Neural progenitor cell (in vitro differentiated cells): ENCODE results near the gene SHISAL2B. TPM values are rescaled to one million over a fixed set of nuclear protein-coding genes. Genes with fewer than 3 reads are reported as not detected.
A peak's percentile ranks its signal among the peaks of the same experiment; 100 is the strongest.

Experiments used
- DNase-seq: peaks from one replicate; pipeline ENCODE4 v3.0.0-alpha.2; 2016; ENCODE audit warnings: low spot score
- H2AFZ ChIP-seq: fragments of 200-600 bp; sonication (generic); replicated peaks from 2 replicates; pipeline ENCODE4 v1.6.1; 2016; ENCODE audit warnings: antibody characterized with exemption
- H3F3A ChIP-seq: fragments of 200-600 bp; sonication (generic); 2 replicates; pipeline ENCODE4 v1.6.1; 2016; ENCODE audit warnings: antibody characterized with exemption, low read depth
- H3K27ac ChIP-seq: fragments of 200-600 bp; sonication (generic); 2 replicates; pipeline ENCODE4 v1.5.1; 2016; ENCODE audit warnings: mild to moderate bottlenecking
- H3K27me3 ChIP-seq: fragments of 200-600 bp; sonication (generic); 2 replicates; pipeline ENCODE4 v1.6.1; 2016; ENCODE audit warnings: mild to moderate bottlenecking, moderate library complexity
- H3K36me3 ChIP-seq: fragments of 200-600 bp; sonication (generic); 2 replicates; pipeline ENCODE4 v1.5.1; 2016
- H3K4me1 ChIP-seq: fragments of 200-600 bp; sonication (generic); 2 replicates; pipeline ENCODE4 v1.6.1; 2016; ENCODE audit warnings: mixed run types
- H3K4me2 ChIP-seq: fragments of 200-600 bp; sonication (generic); 2 replicates; pipeline ENCODE4 v1.6.1; 2016
- H3K4me3 ChIP-seq: fragments of 200-600 bp; sonication (generic); 2 replicates; pipeline ENCODE4 v1.5.1; 2016
- H3K79me2 ChIP-seq: fragments of 200-600 bp; sonication (generic); 2 replicates; pipeline ENCODE4 v1.6.1; 2016; ENCODE audit warnings: low read depth
- H3K9ac ChIP-seq: fragments of 200-600 bp; sonication (generic); 2 replicates; pipeline ENCODE4 v1.6.1; 2016
- H3K9me3 ChIP-seq: fragments of 200-600 bp; sonication (generic); 2 replicates; pipeline ENCODE4 v1.5.1; 2016; ENCODE audit warnings: low read depth
- H4K20me1 ChIP-seq: fragments of 200-600 bp; sonication (generic); 2 replicates; pipeline ENCODE4 v1.6.1; 2016; ENCODE audit warnings: low read depth
- H3K27ac Mint-ChIP-seq: 3 replicates; pipeline ENCODE4 v1.8.0; 2021; ENCODE audit warnings: mixed read lengths
- H3K27me3 Mint-ChIP-seq: 2 replicates; pipeline ENCODE4 v1.8.0; 2022; ENCODE audit warnings: low read depth, mild to moderate bottlenecking, inconsistent platforms, moderate library complexity, mixed read lengths; ENCODE audit not compliant: insufficient read depth
- H3K36me3 Mint-ChIP-seq: 3 replicates; pipeline ENCODE4 v1.8.0; 2021; ENCODE audit warnings: mixed read lengths
- H3K4me1 Mint-ChIP-seq: 3 replicates; pipeline ENCODE4 v1.8.0; 2021; ENCODE audit warnings: mixed read lengths
- H3K4me3 Mint-ChIP-seq: 3 replicates; pipeline ENCODE4 v1.8.0; 2021; ENCODE audit warnings: mild to moderate bottlenecking, moderate library complexity, mixed read lengths
- H3K9me3 Mint-ChIP-seq: 3 replicates; pipeline ENCODE4 v1.8.0; 2020; ENCODE audit warnings: mixed read lengths
- CTCF ChIP-seq: fragments of 200-600 bp; sonication (generic); IDR thresholded peaks from 2 replicates; pipeline ENCODE4 v1.5.1; 2017; ENCODE audit warnings: antibody characterized with exemption, mild to moderate bottlenecking
- EZH2 ChIP-seq: fragments of 200-600 bp; sonication (generic); IDR thresholded peaks from 2 replicates; pipeline ENCODE4 v1.6.1; 2017; ENCODE audit warnings: antibody characterized with exemption, mild to moderate bottlenecking, moderate library complexity
- EZH2phosphoT487 ChIP-seq: fragments of 200-600 bp; sonication (generic); IDR thresholded peaks from 2 replicates; pipeline ENCODE4 v1.6.1; 2017; ENCODE audit warnings: antibody characterized with exemption
- total RNA-seq: library from RNA; depleted of rRNA; stranded (reverse); fragments of >200 nt; gene quantifications from 2 replicates; pipeline ENCODE4 v1.2.3, GENCODE V29; 2015; ENCODE audit warnings: low replicate concordance

Gene SHISAL2B
- total RNA-seq, 1 donor from 2014 or later = 17.8 TPM

GRCh38 chr5:64722588-64722987 is 32.3 kb downstream of the SHISAL2B start:
- TF ChIP-seq CTCF (no peak), EZH2 (no peak), EZH2phosphoT487 (no peak)
- no peak overlapping the region for H3K4me2 ChIP-seq
- no peak overlapping the region for H2AFZ ChIP-seq
- H3K4me3 ChIP-seq = no peak overlapping the region
- H4K20me1 ChIP-seq = no peaks in the 10 kb centered on the region
- Mint-ChIP-seq H3K27me3 (no peaks in the 10 kb centered on the region), H3K4me3 (no peak overlapping the region), H3K36me3 (peaks cover 7% of the 10 kb centered on the region), H3K4me1 (no peaks in the 10 kb centered on the region), H3K27ac (no peak overlapping the region), H3K9me3 (no peaks in the 10 kb centered on the region)
- H3K9ac ChIP-seq = no peak overlapping the region
- peak overlapping the region; percentile 31 for H3K27ac ChIP-seq
- H3K27me3 ChIP-seq = no peaks in the 10 kb centered on the region
- no peaks in the 10 kb centered on the region for H3K4me1 ChIP-seq
- H3K79me2 ChIP-seq = no peaks in the 10 kb centered on the region
- DNase-seq = no peak
- peaks cover 13% of the 10 kb centered on the region for H3K36me3 ChIP-seq
- peaks cover 5% of the 10 kb centered on the region for H3F3A ChIP-seq
- no peaks in the 10 kb centered on the region for H3K9me3 ChIP-seq

- H3F3A ChIP-seq = no peaks in the 10 kb centered on the region
- H3K4me2 ChIP-seq = no peak overlapping the region
- no peaks in the 10 kb centered on the region for H3K27me3 ChIP-seq
- H4K20me1 ChIP-seq = no peaks in the 10 kb centered on the region
- no peak for TF ChIP-seq CTCF
- no peak for TF ChIP-seq EZH2phosphoT487
- no peak for TF ChIP-seq EZH2
- no peak overlapping the region for H3K4me3 Mint-ChIP-seq
- no peaks in the 10 kb centered on the region for H3K9me3 Mint-ChIP-seq
- no peak overlapping the region for H2AFZ ChIP-seq
- no peaks in the 10 kb centered on the region for H3K27me3 Mint-ChIP-seq
- H3K27ac Mint-ChIP-seq = no peak overlapping the region
- H3K36me3 ChIP-seq = peaks cover 21% of the 10 kb centered on the region
- H3K79me2 ChIP-seq = peaks cover 5% of the 10 kb centered on the region
- H3K4me1 ChIP-seq = no peaks in the 10 kb centered on the region
- DNase-seq = no peak
- H3K27ac ChIP-seq = no peak overlapping the region
- H3K9ac ChIP-seq = no peak overlapping the region
- H3K36me3 Mint-ChIP-seq = peaks cover 34% of the 10 kb centered on the region
- H3K4me3 ChIP-seq = no peak overlapping the region
- no peaks in the 10 kb centered on the region for H3K4me1 Mint-ChIP-seq
- H3K9me3 ChIP-seq = no peaks in the 10 kb centered on the region
These were observed 36.8 kb downstream of the SHISAL2B start for GRCh38 chr5:64727150-64727549.

GRCh38 chr5:64742411-64742810 is 52.1 kb downstream of the SHISAL2B start:
- TF ChIP-seq EZH2 = no peak
- Histone ChIP-seq H4K20me1 (peaks cover 28% of the 10 kb centered on the region), H3K9me3 (no peaks in the 10 kb centered on the region), H3K27me3 (no peaks in the 10 kb centered on the region), H3K4me1 (peaks cover 11% of the 10 kb centered on the region), H3K9ac (no peak overlapping the region), H3K4me3 (no peak overlapping the region), H3K27ac (no peak overlapping the region), H3K79me2 (peaks cover 30% of the 10 kb centered on the region), H3F3A (no peaks in the 10 kb centered on the region), H3K36me3 (peaks cover 13% of the 10 kb centered on the region), H3K4me2 (no peak overlapping the region), H2AFZ (no peak overlapping the region)
- H3K9me3 Mint-ChIP-seq = no peaks in the 10 kb centered on the region
- H3K27ac Mint-ChIP-seq = no peak overlapping the region
- DNase-seq = no peak
- H3K27me3 Mint-ChIP-seq = no peaks in the 10 kb centered on the region
- H3K36me3 Mint-ChIP-seq = peaks cover 13% of the 10 kb centered on the region
- H3K4me1 Mint-ChIP-seq = no peaks in the 10 kb centered on the region
- H3K4me3 Mint-ChIP-seq = no peak overlapping the region

- Histone ChIP-seq H3K27ac (no peak overlapping the region), H3K9me3 (no peaks in the 10 kb centered on the region), H2AFZ (no peak overlapping the region), H3K36me3 (peaks cover 14% of the 10 kb centered on the region), H3K79me2 (peaks cover 29% of the 10 kb centered on the region), H3K4me1 (peaks cover 10% of the 10 kb centered on the region), H3F3A (no peaks in the 10 kb centered on the region), H3K27me3 (no peaks in the 10 kb centered on the region), H4K20me1 (peaks cover 24% of the 10 kb centered on the region), H3K4me3 (no peak overlapping the region), H3K9ac (no peak overlapping the region), H3K4me2 (no peak overlapping the region)
- Mint-ChIP-seq H3K27ac (no peak overlapping the region), H3K27me3 (no peaks in the 10 kb centered on the region), H3K9me3 (no peaks in the 10 kb centered on the region), H3K4me1 (no peaks in the 10 kb centered on the region), H3K36me3 (peaks cover 12% of the 10 kb centered on the region), H3K4me3 (no peak overlapping the region)
- no peak for TF ChIP-seq CTCF
- TF ChIP-seq EZH2 = no peak
- TF ChIP-seq EZH2phosphoT487 = no peak
- no peak for DNase-seq
These were observed 52.5 kb downstream of the SHISAL2B start for GRCh38 chr5:64742821-64743220.
